Hematopoietic multipotent progenitor cell treated with erythropoietin and hydrocortisone succinate and interleukin-3 and kit ligand, for 17 days (in vitro differentiated cells): Measurements from ENCODE around the gene ADAMTS6.
"Not testable (repeated sequence)": the region's sequence is repeated elsewhere in the genome, so short reads cannot be mapped to it uniquely, and the experiment has no call there.

ENCODE experiments used
- DNase-seq: peaks from one replicate; pipeline ENCODE4 v3.0.0-alpha.2; 2015; ENCODE audit warnings: low spot score

ADAMTS6 gene

DNA sequence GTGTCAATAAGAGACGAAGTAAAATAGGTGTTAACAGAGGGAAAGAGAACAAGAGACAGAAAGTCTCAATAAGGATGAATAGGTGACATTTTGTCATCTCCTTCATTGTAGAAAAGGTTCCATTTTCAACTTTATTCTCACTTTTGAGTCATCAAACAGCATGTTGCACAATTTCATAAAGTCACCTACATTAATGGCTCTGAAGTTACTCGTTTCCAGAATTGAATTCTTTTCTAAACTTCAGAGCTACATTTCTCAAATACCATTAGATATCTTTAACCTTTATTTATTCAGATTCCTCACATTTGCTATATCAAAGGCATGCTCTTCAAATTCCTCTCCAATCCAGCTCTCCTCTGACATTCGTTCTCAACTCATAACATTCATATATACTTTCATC lies 13.1 kb downstream of the ADAMTS6 start:
- no peak for DNase-seq

DNA sequence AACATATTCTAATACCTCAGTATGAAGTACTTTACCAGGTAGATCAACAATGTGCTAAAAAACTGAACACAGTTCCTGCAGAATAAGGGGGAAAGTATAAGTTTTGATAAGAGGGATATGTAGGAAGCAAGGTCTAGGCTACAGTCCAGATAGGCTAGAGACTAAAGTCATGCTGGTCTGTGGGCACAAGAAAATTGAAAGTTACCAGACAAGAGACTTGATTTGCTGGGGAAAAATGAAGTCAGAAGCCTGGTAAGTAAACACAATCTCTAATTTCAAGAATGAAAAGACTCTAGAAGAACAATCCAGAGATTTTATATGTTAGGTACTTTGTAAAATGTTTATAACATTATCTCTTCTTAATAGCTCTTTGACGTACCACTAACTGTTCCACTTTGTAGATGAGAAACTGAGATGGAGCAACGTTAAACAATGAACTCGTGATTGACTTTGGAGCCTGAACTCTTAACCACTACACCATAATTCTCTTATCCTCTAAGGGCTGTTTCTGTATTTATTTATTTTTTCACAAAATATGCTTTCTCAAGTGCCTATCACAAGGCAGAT lies 19.5 kb downstream of the ADAMTS6 start:
- no peak for DNase-seq

DNA sequence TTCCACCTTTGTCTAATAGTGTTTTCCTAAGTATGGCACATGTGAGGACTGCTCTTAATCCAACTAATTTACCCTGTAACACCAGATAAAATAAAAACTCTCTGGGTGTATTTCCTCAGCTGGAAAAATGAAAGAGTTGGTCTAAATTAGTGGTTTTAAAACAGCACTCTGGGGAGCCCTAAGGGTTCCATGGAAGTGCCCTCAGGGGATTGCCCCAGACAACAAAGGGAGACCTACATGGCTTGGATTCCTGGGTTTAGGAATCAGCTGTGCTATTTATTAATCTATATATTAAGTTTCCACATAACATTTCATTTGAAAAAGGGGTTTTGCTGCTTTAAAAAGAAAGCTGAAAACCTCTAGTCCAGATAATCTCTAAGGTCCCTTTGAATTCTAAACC lies 20.2 kb downstream of the ADAMTS6 start:
- DNase-seq: no peak

DNA sequence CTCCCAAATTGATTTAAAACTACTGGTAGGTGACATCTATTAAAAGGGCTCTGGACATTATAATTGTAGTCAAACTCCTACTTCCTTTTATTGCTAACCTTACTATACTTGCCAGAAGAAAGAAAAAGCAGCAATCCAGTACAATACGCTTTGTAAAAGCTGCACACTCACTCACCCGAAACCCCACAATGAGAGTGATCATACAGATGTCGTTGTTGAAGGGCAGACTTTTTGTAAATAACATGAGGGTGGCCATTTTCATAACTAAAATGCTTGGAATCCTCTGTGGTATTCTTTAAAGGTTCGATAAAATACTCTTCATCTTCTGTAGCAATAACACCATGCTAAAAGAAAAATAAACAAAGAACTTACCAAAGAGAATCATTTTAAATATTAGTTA lies 21.7 kb downstream of the ADAMTS6 start:
- DNase-seq: no peak

DNA sequence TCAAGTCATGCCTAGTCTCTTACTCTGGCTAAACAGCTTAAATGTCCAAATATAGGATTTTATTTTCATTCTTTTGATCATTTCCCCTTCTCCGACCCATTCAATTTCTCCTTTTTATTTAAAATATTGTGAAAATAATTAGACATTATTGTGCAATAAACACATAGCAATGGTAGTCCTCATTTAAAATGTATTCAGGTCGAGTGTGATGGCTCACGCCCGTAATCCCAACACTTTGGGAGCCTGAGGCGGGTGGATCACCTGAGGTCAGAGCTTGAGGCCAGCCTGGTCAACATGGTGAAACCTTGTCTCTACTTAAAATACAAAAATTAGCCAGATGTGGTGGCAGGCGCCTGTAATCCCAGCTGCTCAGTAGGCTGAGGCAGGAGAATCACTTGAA lies 26.7 kb downstream of the ADAMTS6 start:
- DNase-seq: no peak

DNA sequence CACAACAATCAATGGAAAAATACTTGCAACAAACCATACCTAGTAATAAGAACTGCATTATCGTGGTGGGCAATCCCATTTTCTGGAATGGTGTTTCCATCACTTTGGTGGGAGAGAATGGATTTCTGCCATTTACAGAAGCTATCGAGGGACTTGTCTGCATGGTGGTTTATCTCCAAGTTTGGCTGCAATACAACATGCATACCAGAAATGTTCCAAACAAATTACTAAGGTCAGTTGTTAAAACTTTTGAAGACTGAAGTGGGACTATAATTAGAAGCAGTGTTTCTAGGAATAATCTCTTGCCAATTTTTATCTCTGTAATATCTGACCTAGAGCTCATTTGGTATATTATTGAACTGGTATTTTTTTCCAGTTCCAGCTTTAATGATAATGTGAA lies 30.3 kb downstream of the ADAMTS6 start:
- no peak for DNase-seq

DNA sequence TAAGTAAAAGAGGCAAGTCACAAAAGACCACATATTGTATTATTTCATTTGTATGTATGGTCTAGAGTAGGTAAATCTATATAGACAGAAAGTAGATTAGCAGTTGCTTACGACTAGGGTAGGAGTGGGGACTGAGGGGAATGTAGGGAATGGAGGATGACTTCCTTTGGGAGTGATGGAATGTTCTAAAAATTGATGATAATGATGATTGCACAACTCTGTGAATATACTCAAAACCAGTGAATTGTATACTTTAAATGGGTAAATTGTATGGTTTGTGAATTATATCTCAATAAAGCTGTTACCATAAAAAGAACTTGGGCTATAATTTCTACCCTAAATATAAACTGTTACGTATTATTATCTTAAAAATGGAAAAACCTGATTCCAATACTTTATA lies 35.0 kb downstream of the ADAMTS6 start:
- no peak for DNase-seq

DNA sequence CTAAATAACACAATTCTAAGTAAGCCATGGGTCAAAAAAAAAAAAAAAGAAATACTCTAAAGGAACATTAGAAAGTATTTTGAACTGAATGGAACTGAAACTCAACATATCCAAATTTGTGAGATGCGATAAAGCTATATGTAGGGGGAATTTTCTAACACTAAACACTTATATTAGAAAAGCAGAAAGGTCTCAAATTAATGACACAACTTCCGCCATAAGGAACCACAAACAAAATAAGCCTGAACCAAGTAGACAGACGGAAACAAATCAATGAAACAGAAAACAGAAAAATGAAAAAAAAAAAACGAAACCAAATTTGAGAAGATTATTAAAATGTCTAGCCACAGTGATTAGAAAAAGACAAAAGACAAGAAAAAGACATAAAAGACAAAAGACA lies 39.9 kb downstream of the ADAMTS6 start:
- no peak for DNase-seq

DNA sequence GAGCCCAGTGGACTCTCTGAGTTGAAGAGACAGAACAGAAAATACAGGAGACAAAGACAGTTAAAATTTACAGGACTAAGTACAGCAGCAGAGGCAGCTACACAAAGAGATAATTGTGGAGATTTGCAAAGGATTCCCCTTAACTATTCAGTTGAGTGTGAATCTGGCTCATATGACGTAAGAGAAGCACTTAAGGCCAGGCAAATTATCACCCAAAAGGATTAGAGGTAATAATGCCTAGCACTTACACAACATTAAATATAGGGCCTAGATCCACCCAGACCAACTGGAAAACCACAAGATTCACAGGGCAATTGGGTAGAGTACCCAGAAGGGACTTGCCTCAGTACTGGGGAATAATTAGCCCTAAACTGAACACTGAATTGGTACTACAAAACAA lies 41.3 kb downstream of the ADAMTS6 start:
- DNase-seq: no peak

DNA sequence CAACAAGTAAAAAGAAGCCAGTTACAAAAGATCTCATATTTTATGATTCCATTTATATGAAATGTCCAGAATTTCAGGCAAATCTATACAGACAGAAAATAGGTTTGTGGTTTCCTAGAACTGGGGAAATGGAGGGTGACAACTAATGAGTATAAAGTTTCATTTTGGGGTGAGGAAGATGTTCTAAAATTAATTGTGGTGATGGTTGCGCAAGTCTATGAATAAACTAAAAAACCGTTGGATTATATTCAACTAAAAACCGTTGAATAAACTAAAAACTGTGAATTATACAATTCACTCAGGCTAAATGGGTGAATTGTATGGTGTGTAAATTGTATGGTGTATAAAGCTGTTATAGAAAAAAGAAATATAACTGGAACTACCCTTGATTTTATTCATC lies 47.6 kb downstream of the ADAMTS6 start:
- no peak for DNase-seq

DNA sequence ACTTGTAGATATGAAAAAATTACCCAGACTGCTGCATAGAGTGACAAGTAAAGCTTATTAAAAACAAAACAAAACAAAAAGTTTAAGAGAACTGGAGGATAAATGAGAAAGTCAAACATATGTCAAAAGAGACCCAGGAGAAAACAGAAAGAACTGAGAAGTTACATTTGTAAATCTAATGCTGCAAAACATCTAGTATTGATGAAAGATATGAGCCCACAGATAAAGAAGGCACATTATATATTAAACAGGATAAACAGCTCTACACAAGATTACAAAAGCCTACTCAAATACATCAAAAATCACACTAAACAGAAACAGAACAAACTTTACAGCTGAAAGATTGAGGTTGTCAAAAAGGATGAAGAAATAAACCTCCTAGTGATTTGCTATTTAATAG lies 55.1 kb downstream of the ADAMTS6 start:
- no peak for DNase-seq

DNA sequence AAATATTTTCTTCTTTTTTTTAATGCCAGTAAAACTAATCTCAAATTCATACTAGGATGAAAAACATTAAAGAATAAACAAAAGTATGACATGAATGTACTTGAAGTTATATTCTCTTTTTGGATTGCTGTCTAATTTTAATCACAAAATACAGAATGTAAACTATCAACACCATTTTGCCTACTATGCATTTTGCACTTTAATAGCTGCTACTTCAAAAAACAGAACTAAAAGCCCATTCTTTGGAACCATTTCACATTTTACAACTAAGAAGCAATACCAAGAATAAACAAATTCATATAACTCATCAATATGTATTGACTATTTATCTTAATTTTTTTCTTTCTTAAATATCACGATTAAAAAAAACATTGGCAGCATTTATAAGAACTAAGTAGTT lies 58.1 kb downstream of the ADAMTS6 start:
- no peak for DNase-seq

DNA sequence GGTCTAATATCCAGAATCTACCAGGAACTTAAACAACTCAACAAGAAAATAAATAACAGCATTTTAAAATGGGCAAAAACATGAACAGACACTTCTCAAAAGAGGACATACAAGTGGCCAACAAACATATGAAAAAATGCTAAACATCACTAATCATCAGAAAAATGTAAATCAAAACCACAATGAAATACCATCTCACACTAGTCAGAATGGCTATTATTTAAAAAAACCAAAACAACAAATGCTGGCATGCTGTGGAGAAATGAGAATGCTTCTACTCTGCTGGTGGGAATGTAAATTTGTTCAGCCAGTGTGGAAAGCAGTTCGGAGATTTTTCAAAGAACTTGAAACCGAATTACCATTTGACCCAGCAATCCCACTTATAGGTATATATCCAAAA lies 63.1 kb downstream of the ADAMTS6 start:
- DNase-seq: no peak

DNA sequence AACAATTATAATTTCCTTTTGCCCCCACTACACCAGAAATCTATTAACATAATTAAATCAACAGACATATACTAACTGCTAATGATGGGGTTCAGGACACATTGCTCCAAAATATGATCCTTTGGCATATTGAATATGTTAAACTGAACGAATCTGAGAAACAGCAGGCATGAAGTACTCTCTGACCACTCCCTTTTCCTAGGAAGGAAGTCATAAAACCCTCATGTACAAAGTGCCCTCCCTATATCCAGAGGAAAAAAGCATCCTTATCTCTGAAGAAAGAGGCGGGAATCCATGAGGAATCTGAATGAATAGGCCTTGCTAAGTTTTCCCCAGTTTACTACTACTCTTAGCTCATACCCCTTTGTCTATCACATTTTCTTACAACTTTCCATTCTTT lies 67.9 kb downstream of the ADAMTS6 start:
- no peak for DNase-seq

DNA sequence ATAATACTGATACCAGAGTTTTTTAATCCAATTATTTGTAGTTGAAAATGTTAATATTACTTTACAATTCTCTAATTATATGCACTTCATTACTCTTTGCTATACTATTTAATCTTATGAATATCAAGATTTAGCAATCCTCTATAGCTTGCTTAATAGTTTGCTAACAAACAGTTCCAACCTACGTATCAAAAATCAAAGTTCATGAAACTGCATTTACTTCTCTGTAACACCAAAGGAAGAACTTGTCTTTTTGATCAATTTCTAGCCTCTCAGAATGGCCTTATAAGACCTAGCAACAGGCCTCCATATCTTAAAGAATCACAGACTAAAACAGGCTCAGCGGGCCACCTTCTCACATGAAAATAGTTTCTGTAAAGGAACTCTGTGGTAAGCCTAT lies 68.9 kb downstream of the ADAMTS6 start:
- DNase-seq: no peak

DNA sequence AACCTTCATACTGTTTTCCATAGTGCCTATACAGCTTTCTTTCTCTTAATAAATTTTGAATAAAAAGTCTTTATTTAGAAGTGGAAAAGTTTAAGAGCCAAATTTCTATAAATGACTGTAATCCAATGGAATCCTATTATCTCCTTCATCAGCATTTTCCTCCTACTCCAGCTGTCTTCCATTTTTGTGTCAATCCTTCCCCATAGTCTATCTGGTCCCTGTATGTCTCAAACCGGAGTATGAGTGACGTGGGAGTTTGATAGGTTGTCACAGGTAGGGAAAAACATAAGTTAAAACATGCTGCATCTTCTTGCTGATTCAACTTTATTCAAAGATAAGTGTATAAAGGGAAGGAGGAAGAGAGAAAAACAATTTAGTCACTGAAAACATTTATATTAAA lies 70.4 kb downstream of the ADAMTS6 start:
- DNase-seq: no peak

DNA sequence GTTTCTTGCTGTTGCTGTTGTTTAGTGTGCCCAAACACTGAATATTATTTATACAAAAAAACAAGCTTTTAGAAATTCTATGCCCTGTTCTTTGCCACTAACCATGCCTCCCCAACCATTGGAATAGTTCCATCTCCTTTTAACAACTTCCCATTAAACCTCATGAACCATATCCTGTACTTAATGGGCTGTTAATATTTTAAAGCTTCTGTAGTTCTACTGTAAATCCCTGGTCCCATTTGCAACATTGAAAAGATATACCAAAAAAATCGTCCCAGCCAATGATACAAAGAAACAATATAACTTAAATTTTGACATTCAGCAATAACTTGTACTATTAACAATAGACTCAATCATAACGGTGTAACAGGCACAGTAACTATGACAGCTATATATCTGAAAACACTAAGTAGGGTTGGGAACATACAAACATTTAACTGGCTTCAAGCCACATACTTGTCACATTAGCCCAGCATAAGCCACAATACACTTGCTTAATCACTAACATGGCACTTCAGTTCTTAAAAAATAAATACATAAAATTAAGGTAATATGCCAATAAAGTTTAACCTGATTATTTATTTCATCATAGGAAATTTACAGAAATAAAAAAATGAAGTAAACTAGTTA lies 86.1 kb downstream of the ADAMTS6 start:
- no peak for DNase-seq

DNA sequence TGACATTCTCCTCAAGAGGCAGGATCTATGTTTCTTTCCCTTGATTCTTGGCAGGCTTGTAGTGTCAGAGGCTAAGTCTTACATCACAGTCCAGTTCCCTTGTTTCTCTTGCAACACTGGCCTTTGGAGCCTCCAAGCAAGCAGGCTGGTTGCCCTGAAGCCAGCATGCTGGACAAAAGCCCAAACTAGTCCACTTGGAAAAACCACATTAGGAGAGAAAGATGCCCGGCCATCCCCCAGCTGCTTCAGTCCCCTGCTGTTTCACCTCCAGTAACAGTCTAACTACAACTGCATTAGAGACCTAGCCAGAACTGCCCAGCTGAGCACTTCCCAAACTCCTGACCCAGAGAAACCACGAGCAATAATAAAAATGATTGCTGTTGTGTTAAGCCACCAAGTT lies 87.6 kb downstream of the ADAMTS6 start:
- no peak for DNase-seq

DNA sequence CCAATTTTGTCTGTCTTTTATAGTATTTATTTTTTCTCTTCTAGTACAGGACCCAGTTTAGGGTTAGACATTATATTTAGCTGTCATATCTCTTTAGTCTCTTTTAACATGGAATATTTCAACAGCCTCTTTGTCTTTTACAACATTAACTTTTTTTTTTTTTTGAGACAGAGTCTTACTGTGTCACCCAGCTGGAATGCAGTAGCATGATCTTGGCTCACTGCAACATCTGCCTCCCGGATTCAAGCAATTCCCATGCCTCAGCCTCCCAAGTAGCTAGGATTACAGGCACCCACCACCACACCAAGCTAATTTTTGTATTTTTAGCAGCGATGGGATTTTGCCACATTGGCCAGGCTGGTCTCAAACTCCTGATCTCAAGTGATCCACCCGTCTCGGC lies 90.1 kb downstream of the ADAMTS6 start:
- DNase-seq: no peak

DNA sequence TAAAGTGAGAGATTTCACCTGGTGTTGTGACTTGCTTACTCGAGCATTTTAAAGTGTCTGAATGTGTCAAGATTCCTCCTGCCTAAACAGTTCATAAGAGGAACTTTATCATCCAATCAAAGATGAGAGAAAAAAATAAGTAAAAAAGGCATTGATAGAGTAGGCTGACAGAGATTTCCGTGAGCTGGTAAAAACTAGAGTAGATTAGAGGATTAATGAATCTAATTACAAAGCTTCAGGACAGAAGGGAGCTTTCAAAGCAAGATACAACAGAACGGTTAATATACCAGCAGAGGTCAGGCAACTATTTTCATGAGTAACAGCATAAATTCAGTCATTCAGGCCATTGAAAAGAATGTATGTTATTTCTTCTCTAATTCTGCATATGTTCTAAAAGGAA lies 91.5 kb downstream of the ADAMTS6 start:
- no peak for DNase-seq

DNA sequence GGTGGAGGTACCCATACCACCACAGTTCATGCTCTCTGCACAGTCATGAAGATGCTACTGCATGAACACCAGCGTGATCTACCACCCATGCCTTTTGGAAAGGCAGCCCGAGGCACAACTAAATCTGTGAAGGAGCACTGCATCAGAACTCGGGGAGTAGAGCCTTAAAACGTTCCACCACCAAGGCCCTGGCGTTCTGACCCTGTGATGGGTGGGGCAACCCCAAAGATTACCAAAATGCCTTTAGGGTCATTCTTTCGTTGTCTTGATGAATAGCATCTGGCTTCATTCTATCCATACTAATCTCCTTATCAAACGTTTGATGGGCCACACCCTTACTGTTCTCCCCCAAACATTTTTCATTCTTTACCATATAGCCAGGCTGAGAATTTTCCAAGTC lies 97.9 kb downstream of the ADAMTS6 start:
- DNase-seq: no peak

DNA sequence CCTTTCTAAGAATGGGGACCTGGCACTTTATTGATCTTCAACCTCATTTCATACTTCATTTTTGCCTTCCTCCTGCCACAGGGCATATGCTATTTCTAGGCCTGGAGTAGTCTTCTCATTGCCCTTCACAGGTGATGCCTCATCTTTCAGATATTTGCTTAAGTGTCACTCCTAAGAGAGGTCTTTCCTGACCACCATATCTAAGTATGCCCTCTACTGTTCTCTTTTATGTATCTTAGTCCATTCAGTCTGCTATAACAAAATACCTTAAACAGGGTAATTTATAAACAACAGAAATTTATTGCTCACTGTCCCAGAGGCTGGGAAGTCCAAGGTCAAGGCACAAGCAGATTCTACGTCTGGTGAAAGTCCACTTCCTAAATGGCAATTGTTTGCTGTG lies 99.1 kb downstream of the ADAMTS6 start:
- no peak for DNase-seq

DNA sequence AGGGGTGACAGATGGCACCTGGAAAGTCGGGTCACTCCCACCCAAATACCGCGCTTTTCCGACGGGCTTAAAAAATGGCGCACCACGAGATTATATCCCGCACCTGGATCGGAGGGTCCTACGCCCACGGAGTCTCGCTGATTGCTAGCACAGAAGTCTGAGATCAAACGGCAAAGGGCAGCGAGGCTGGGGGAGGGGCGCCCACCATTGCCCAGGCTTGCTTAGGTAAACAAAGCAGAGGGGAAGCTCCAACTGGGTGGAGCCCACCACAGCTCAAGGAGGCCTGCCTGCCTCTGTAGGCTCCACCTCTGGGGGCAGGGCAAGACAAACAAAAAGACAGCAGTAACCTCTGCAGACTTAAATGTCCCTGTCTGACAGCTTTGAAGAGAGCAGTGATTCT lies 111.2 kb downstream of the ADAMTS6 start:
- DNase-seq: not testable (repeated sequence)

DNA sequence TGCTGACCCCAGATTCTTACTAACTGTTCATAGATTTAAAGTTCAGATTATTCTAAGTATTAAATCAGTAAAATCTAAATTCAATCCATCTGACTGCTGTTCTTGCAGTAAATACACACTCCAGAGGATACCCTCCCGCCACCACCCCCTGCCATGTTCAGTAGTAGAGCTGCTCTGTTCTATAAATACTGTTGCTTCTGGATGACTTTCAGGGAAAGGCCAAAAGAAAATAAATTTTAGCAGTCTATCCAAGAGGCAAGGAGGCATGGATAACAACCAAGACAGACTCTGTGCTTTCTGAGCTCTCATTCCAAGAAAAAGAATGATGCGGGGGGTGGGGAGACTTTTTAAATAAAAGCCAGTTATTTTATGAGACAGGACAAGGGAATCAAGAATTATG lies 115.1 kb downstream of the ADAMTS6 start:
- DNase-seq: no peak

DNA sequence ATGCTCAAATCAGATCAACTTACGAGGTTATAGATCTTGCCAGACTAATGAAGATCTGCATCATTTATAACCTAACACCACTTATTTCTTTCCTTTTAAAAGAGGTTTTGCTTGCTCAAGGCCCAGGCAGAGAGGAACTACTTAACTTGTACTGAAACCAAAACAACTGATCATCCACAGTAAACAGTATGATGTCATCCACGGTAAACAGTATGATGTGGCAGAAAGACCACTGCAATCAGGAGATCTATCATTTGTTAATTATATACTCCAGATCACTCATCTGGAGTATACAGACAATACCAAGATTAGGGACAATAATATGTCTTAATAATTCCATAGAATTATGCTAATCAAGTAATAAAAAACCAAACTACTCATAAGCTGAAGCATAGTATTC lies 116.8 kb downstream of the ADAMTS6 start:
- DNase-seq: no peak
